ENCODE data around the gene ATPAF2.

DNA sequence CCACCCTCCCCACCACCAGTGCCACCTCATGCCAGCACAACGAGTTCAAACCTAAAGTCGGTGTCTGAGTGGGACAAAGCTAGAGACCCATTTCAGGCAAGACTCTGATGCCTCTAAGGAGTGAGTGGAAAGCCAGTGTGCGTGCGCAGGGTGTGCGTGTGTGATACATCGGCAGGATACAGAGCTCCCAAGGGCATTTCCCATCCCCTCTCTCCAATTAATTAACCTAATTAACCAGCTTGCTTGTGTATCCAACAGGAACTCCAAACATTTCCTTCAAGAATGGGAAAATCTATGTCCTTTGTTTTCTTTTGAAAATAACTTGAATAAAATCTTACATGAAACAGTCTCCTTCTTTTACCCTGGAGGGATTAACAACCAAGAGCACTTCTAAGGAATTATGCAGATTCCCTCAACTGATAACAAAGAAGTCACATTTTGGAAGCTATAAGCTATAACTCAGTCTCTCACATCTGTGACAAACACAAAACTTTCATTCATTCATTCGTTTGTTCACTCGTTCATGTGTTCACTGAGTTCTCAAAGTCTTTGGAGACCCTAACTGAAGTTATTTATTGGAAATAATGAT is 9.9 kb downstream of the ATPAF2 start:
- TF ChIP-seq, protein P1, sequence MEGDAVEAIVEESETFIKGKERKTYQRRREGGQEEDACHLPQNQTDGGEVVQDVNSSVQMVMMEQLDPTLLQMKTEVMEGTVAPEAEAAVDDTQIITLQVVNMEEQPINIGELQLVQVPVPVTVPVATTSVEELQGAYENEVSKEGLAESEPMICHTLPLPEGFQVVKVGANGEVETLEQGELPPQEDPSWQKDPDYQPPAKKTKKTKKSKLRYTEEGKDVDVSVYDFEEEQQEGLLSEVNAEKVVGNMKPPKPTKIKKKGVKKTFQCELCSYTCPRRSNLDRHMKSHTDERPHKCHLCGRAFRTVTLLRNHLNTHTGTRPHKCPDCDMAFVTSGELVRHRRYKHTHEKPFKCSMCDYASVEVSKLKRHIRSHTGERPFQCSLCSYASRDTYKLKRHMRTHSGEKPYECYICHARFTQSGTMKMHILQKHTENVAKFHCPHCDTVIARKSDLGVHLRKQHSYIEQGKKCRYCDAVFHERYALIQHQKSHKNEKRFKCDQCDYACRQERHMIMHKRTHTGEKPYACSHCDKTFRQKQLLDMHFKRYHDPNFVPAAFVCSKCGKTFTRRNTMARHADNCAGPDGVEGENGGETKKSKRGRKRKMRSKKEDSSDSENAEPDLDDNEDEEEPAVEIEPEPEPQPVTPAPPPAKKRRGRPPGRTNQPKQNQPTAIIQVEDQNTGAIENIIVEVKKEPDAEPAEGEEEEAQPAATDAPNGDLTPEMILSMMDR (conservative IDR thresholded peaks at IDR 0.05), result no peak
- TF ChIP-seq EZH2 (IDR thresholded peaks at IDR 0.05; ENCODE audit: low read depth), result no peak

Measured in PC-9 (cell line).